IgD-negative memory B cell (primary cell): ENCODE measurements around the gene IGSF21. TPM values are rescaled to one million over a fixed set of nuclear protein-coding genes. Genes with fewer than 3 reads are reported as not detected.

Source experiments
- H3K27ac Mint-ChIP-seq, 3 donors: one replicate each; pipeline ENCODE4 v1.8.0; 2020 to 2022; ENCODE audit warnings: mild to moderate bottlenecking in 3 of 3, mixed read lengths in 3 of 3, moderate library complexity in 1 of 3
- H3K27me3 Mint-ChIP-seq: one replicate; pipeline ENCODE4 v1.8.0; 2021; ENCODE audit warnings: mixed read lengths
- H3K36me3 Mint-ChIP-seq: one replicate; pipeline ENCODE4 v1.8.0; 2020; ENCODE audit warnings: mild to moderate bottlenecking, mixed read lengths
- H3K4me1 Mint-ChIP-seq, 3 donors: one replicate each; pipeline ENCODE4 v1.8.0; 2020 to 2022; ENCODE audit warnings: mixed read lengths in 3 of 3, mild to moderate bottlenecking in 1 of 3
- H3K4me3 Mint-ChIP-seq, 4 donors: one replicate each; pipeline ENCODE4 v1.8.0; 2020 to 2022; ENCODE audit warnings: mild to moderate bottlenecking in 4 of 4, mixed read lengths in 4 of 4, moderate library complexity in 3 of 4
- H3K9me3 Mint-ChIP-seq, 3 donors: one replicate each; pipeline ENCODE4 v1.8.0; 2020 to 2021; ENCODE audit warnings: mixed read lengths in 3 of 3, mild to moderate bottlenecking in 1 of 3
- polyA plus RNA-seq: library from polyadenylated mRNA; unstranded; fragments of 300-500 nt; fragmentation: Illumina TruSeq; gene quantifications from one replicate; pipeline ENCODE4 v1.2.3, GENCODE V29; 2021

Gene IGSF21
- polyA plus RNA-seq, 1 donor from 2014 or later, result not detected

DNA sequence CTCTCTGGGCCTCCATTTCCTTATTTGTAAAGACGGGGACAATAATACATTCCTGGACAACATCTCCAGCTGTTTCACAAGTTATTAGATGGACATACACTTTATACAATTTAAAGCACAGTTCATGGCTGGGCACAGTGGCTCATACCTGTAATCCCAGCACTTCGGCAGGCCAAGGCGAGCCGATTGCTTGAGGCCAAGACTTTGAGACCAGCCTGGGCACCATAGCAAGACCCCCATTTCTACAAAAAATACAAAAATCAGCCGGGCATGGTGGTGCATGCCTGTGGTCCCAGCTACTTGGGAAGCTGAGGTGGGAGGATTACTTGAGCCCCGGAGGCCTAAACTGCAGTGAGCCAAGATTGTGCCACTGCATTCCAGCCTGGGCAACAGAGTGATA, 34.1 kb downstream of the IGSF21 start:
- Mint-ChIP-seq H3K4me3 (no peak overlapping the region), H3K4me1 (no peaks in the 10 kb centered on the region), H3K27me3 (peaks cover 15% of the 10 kb centered on the region), H3K27ac (no peak overlapping the region), H3K9me3 (peaks cover 0 to 2% (median 0%) of the 10 kb centered on the region in 3 donors), H3K36me3 (no peaks in the 10 kb centered on the region)

- Mint-ChIP-seq H3K4me3 (no peak overlapping the region), H3K36me3 (no peaks in the 10 kb centered on the region), H3K4me1 (no peaks in the 10 kb centered on the region), H3K27me3 (peaks cover 14% of the 10 kb centered on the region), H3K9me3 (peaks cover 0 to 2% (median 0%) of the 10 kb centered on the region in 3 donors), H3K27ac (no peak overlapping the region)
These were observed 34.9 kb downstream of the IGSF21 start for GRCh38 chr1:18142471-18142870.

GRCh38 chr1:18142969-18143368, 35.4 kb downstream of the IGSF21 start:
- no peak overlapping the region for H3K27ac Mint-ChIP-seq
- no peak overlapping the region for H3K4me3 Mint-ChIP-seq
- H3K4me1 Mint-ChIP-seq, result no peaks in the 10 kb centered on the region
- H3K9me3 Mint-ChIP-seq, result peaks cover 0 to 2% (median 0%) of the 10 kb centered on the region in 3 donors
- H3K36me3 Mint-ChIP-seq, result no peaks in the 10 kb centered on the region
- peaks cover 14% of the 10 kb centered on the region for H3K27me3 Mint-ChIP-seq

- H3K9me3 Mint-ChIP-seq, result no peaks in the 10 kb centered on the region
- H3K4me3 Mint-ChIP-seq, result no peak overlapping the region
- H3K27me3 Mint-ChIP-seq, result peaks cover 14% of the 10 kb centered on the region
- no peak overlapping the region for H3K27ac Mint-ChIP-seq
- no peaks in the 10 kb centered on the region for H3K4me1 Mint-ChIP-seq
- no peaks in the 10 kb centered on the region for H3K36me3 Mint-ChIP-seq
These were observed 36.5 kb downstream of the IGSF21 start for GRCh38 chr1:18144062-18144461.

DNA sequence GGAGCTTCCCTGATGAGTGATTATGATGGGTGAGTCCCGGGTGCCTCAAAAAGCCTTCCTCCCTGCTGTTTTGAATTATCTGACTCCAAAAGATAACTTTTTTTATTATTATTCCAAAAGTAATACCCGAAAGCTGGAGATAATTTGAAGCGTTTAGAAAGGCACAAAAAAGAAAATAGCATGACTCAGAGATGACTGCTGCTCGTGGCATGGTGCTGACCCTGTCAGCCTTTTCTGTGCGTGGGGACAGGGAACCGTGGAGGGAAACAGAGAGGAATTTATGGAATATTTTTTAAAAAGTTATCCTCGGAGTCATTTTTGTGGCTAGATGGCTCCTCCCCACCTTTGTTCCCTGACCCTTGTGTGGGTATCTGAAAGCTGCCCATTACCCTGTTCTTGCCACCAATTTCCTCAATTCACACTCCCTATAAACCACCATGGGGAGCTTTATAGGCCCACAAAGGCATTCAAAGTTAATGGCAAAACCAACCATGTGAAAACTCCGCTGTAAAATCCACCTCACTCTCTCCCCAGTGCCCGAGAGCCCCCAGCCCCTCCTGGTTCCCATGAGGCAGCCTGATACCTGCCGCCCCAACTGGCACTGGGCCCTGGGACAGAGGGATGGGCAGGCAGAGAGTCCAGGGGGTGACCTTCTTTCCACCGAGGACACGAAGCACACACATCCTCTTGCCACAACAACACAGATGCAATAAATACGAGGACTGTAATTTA, 37.5 kb downstream of the IGSF21 start:
- Mint-ChIP-seq H3K27me3 (peaks cover 13% of the 10 kb centered on the region), H3K9me3 (no peaks in the 10 kb centered on the region), H3K27ac (no peak overlapping the region), H3K36me3 (no peaks in the 10 kb centered on the region), H3K4me1 (no peaks in the 10 kb centered on the region), H3K4me3 (no peak overlapping the region)

GRCh38 chr1:18145851-18146618, 38.4 kb downstream of the IGSF21 start:
- Mint-ChIP-seq H3K4me1 (no peaks in the 10 kb centered on the region), H3K9me3 (no peaks in the 10 kb centered on the region), H3K36me3 (no peaks in the 10 kb centered on the region), H3K27me3 (peaks cover 10% of the 10 kb centered on the region), H3K4me3 (no peak overlapping the region), H3K27ac (no peak overlapping the region)

DNA sequence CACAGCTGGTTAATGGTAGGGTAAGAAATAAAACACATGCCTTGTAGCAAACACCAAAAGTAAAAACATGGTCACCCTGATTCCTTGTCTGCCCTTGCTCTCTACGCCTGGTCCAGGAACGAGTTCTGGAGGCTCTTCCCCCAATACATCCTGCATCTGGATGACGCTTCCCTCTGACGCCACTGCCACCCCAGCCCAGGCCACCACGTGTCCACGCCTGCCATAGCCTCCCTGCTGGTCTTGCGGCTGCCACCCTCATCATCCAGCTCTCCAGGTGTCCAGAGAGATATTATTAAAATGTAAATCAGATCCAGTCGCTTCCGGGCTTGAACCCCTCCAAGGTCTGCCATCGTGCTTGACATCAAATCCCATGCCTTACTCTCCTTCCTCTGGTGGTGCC, 39.3 kb downstream of the IGSF21 start:
- Mint-ChIP-seq H3K27ac (no peak overlapping the region), H3K4me1 (no peaks in the 10 kb centered on the region), H3K36me3 (no peaks in the 10 kb centered on the region), H3K27me3 (peaks cover 7% of the 10 kb centered on the region), H3K4me3 (no peak overlapping the region), H3K9me3 (no peaks in the 10 kb centered on the region)

DNA sequence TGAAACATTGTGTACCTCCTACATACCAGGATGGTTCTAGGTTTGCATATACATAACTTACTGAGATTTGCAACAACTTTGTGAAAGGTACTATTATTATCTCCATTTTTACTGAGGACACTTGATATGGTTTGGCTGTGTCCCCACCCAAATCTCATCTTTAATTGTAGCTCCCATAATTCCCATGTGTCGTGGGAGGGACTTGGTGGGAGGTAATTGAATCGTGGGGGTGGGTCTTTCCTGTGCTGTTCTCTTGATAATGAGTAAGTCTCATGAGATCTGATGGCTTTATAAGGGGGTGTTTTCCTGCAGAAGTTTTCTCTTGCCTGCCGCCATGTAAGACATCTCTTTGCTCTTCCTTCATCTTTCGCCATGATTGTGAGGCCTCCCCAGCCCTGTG, 40.1 kb downstream of the IGSF21 start:
- Mint-ChIP-seq H3K4me3 (no peak overlapping the region), H3K9me3 (no peaks in the 10 kb centered on the region), H3K4me1 (no peaks in the 10 kb centered on the region), H3K27me3 (peaks cover 7% of the 10 kb centered on the region), H3K36me3 (no peaks in the 10 kb centered on the region), H3K27ac (no peak overlapping the region)

DNA sequence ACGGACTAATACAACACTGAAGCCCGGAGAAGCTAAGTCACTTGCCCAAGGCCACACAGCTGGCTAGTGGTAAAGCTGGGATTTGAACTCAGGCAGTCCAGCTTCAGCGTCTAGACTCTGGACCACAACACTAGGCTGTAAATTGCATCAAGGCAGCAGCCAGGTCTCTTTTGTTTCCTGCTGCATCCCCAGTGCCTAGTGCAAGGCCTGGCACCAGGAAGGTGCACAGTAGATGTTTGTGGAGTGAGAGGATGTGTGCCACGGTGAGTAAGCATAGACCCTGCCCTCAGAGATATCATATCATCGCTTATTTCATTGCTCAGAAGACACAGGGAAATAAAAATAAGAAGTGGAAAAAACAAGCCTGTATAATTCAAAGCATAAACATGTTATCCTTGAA, 40.9 kb downstream of the IGSF21 start:
- Mint-ChIP-seq H3K36me3 (no peaks in the 10 kb centered on the region), H3K9me3 (no peaks in the 10 kb centered on the region), H3K27ac (no peak overlapping the region), H3K27me3 (peaks cover 10% of the 10 kb centered on the region), H3K4me3 (peak overlapping the region in 1 of 4 donors; percentile 65), H3K4me1 (no peaks in the 10 kb centered on the region)

DNA sequence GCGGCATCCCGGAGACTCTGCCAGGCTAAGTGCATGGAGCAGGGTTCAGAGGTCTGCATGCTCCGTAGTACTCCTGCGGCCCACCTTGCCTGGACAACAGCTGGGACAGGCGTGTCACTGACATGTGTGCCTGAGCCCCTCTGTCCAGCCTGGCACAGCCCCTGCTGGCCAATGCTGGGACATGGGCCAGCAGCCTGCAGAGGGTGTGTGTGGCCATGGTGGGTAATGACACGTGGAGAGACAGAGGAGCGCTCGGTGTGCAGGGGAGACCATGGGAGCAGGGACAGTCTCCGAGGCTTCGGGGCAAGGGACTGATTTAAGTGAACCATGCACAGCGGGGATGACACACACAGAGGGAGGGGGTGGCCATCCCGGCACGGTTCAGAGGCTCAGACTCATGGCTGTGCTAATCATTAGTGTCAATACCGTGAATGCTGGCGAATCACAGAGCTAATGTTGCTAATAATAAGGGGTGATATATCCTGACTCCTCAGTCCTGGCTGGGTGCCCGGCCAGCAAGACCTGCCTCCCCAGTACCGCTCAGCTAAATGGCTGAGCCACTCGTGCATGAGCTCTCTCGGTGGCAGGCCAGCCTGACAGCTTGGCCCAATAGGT, 41.5 kb downstream of the IGSF21 start:
- Mint-ChIP-seq H3K27me3 (peaks cover 10% of the 10 kb centered on the region), H3K4me3 (no peak overlapping the region), H3K36me3 (no peaks in the 10 kb centered on the region), H3K9me3 (no peaks in the 10 kb centered on the region), H3K4me1 (no peaks in the 10 kb centered on the region), H3K27ac (no peak overlapping the region)

- peaks cover 9% of the 10 kb centered on the region for H3K27me3 Mint-ChIP-seq
- H3K4me3 Mint-ChIP-seq, result peak overlapping the region in 1 of 4 donors; percentile 30
- no peak overlapping the region for H3K27ac Mint-ChIP-seq
These were observed 44.0 kb downstream of the IGSF21 start for GRCh38 chr1:18151436-18152122.

GRCh38 chr1:18154430-18155194, 47.0 kb downstream of the IGSF21 start:
- H3K36me3 Mint-ChIP-seq, result no peaks in the 10 kb centered on the region
- H3K27ac Mint-ChIP-seq, result no peak overlapping the region
- H3K4me1 Mint-ChIP-seq, result no peaks in the 10 kb centered on the region
- peaks cover 7% of the 10 kb centered on the region for H3K27me3 Mint-ChIP-seq
- no peak overlapping the region for H3K4me3 Mint-ChIP-seq
- no peaks in the 10 kb centered on the region for H3K9me3 Mint-ChIP-seq

More at GRCh38 chr1:18151436-18152122, 44.0 kb downstream of the IGSF21 start:
- Mint-ChIP-seq H3K36me3 (no peaks in the 10 kb centered on the region), H3K4me1 (no peaks in the 10 kb centered on the region), H3K9me3 (no peaks in the 10 kb centered on the region)

DNA sequence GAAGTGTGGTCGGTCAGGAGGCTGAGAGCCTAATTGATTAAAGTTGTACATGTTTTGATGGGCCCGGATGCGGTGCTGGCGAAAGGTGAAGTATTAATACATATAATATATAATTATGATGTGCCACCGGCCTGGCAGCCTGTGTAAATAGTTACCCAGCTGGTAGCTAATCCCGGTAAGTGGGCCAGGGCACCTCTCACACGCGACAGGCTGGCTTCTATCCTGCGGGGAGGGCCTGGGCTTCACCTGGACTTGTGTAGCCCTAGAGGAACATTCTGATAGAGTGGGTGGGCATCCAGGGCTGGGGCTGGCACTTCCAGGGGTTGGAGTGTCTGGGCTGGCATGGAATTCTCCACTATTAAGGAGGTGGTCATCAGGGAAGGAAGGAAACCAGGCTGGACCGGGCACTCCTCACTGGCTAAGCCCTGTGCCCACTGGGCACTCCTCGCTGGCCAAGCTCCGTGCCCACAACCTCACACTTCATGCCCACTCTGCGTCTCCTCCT, 48.3 kb downstream of the IGSF21 start:
- Mint-ChIP-seq H3K36me3 (no peaks in the 10 kb centered on the region), H3K27ac (no peak overlapping the region), H3K4me3 (no peak overlapping the region), H3K27me3 (peaks cover 7% of the 10 kb centered on the region), H3K9me3 (no peaks in the 10 kb centered on the region), H3K4me1 (peaks cover 0 to 2% (median 0%) of the 10 kb centered on the region in 3 donors)

DNA sequence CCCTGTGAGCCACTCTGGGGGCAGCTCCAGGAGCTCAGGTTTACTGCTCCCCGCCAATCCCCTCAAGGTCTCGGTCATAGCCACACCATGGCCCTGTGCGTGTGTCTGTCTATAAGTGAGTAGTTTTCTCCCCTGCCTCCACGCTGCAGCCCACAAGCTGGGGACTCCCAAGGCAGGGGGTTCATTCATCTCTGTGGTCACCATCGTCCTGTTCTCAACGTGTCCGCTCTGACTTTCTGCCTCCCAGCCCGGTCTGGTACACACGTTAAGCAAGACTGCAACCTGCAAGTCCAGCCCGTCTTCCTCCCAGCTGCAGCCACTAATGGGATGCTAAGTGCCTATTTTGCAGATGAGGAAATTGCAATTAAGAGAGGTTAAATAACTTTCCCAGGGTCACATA, 49.8 kb downstream of the IGSF21 start:
- H3K36me3 Mint-ChIP-seq, result no peaks in the 10 kb centered on the region
- no peaks in the 10 kb centered on the region for H3K9me3 Mint-ChIP-seq
- H3K4me1 Mint-ChIP-seq, result peaks cover 0 to 2% (median 0%) of the 10 kb centered on the region in 3 donors
- H3K27ac Mint-ChIP-seq, result no peak overlapping the region
- H3K4me3 Mint-ChIP-seq, result no peak overlapping the region
- peaks cover 9% of the 10 kb centered on the region for H3K27me3 Mint-ChIP-seq
